Coronary artery (tissue), 2 donors: ENCODE results near the gene ARMC6.

ENCODE experiments used
- DNase-seq: peaks from one replicate; pipeline ENCODE4 v3.0.0-alpha.2; 2017; ENCODE audit warnings: low spot score
- H3K27ac ChIP-seq, 2 donors: fragments of 200-600 bp; sonication (generic); one replicate each; pipeline ENCODE4 v1.5.1; 2016 to 2019
- H3K4me3 ChIP-seq: fragments of 200-600 bp; sonication (generic); 2 replicates; pipeline ENCODE4 v1.5.1; 2016; ENCODE audit warnings: mild to moderate bottlenecking, moderate library complexity
- TF ChIP-seq, protein P1 (sequence below): fragments of 200-600 bp; sonication (generic); IDR thresholded peaks from one replicate; pipeline ENCODE4 v1.5.1; 2019; ENCODE audit warnings: antibody characterized with exemption

Gene ARMC6

DNA sequence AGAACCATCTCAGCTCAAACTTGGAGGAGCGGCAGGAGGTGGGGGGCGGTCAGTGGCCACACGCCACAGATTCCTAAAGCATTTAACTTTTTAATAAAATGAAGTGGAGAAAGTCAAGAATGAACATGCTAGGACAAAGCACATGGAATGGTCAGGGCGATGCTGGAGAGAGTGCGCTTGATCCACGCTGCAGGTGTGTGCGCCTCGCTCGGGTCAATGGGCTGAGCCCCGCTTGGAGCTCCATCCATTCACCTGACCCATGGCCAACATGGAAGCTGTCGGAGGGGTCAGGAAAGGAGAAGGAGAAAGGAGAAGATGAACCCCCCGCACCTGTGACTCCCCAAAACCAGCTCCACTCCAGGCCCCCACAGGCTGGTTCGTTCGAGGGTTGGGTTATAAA is 41.9 kb upstream of the ARMC6 start:
- no peak for DNase-seq
- H3K4me3 ChIP-seq = no peak overlapping the region
- TF ChIP-seq, protein P1, sequence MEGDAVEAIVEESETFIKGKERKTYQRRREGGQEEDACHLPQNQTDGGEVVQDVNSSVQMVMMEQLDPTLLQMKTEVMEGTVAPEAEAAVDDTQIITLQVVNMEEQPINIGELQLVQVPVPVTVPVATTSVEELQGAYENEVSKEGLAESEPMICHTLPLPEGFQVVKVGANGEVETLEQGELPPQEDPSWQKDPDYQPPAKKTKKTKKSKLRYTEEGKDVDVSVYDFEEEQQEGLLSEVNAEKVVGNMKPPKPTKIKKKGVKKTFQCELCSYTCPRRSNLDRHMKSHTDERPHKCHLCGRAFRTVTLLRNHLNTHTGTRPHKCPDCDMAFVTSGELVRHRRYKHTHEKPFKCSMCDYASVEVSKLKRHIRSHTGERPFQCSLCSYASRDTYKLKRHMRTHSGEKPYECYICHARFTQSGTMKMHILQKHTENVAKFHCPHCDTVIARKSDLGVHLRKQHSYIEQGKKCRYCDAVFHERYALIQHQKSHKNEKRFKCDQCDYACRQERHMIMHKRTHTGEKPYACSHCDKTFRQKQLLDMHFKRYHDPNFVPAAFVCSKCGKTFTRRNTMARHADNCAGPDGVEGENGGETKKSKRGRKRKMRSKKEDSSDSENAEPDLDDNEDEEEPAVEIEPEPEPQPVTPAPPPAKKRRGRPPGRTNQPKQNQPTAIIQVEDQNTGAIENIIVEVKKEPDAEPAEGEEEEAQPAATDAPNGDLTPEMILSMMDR = no peak
- no peak overlapping the region for H3K27ac ChIP-seq

DNA sequence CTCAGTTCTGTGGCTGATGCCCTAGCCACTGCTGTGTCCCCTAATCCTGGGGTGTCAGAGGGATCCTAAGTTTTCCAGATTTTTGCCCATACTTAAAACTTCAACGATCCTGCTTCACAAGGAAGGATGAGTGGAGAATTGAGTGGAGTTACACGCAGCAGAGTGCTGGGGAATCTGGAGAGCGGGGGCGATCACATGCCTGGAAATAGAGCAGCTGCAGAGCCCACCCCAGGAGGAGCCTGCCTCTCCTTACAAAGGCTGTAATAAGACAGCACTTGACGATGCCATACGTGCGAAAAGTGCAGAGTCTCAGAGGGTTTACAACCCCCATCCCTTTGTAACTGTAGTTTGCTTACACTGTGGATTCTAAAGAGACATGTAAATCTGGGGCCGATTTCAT is 40.7 kb upstream of the ARMC6 start:
- TF ChIP-seq, protein P1 = no peak
- Histone ChIP-seq H3K27ac (no peak overlapping the region), H3K4me3 (no peak overlapping the region)
- DNase-seq = no peak

DNA sequence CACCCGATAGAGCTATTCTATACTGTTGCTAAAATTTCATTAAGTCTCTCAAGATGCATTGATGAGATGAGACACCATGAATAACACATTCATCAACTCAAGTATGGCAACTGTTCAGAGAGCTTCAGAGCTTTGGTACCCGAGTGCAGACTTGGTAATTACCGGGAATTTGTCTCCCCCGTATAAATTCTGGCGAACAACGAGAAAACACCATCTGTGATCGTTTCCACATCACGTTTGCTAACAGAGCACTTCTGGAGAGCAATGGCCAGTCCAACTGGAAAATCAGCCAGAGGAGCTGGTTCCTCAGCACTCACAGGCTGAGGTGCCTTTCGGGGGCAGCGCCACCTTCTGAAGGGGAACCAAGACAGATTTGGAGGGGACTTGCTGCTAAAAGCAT is 40.3 kb upstream of the ARMC6 start:
- H3K27ac ChIP-seq = no peak overlapping the region
- no peak overlapping the region for H3K4me3 ChIP-seq
- no peak for DNase-seq
- TF ChIP-seq, protein P1 = no peak

DNA sequence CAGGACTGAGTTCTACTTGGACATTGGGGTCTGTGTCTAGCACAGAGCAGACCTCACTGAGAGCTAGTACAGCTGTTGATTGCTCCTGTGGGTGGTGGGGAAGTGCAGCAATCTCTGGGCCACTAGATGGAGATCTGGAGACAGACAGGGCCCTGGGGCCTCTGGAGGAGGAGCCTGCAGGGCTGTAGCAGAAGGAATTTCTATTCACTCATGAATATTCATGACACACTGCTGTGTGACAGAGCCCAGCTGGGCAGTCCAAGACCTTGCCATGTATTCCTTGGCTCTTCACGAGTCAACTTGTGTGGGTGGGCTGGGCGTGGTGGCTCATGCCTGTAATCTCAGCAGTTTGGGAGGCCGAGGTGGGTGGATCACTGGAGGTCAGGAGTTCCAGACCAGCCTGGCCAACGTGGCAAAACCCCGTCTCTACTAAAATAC is 37.6 kb upstream of the ARMC6 start:
- TF ChIP-seq, protein P1 = no peak
- Histone ChIP-seq H3K27ac (no peak overlapping the region), H3K4me3 (no peak overlapping the region)
- DNase-seq = no peak

DNA sequence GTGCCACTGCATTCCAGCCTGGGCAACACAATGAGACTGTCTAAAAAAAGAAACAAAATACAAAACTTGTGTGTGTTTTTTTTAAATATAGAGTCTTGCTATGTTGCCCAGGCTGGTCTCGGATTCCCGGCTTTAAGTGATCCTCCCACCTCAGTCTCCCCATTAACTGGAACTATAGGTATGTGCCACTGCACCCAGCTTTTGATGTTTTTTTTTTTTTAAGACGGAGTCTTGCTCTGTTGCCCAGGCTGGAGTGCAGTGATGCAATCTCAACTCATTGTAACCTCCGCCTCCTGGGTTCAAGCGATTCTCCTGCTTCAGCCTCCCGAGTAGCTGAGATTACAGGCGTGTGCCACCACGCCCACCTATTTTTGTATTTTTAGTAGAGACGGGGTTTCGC is 37.1 kb upstream of the ARMC6 start:
- no peak overlapping the region for H3K27ac ChIP-seq
- DNase-seq = no peak
- TF ChIP-seq, protein P1 = no peak
- H3K4me3 ChIP-seq = no peak overlapping the region

DNA sequence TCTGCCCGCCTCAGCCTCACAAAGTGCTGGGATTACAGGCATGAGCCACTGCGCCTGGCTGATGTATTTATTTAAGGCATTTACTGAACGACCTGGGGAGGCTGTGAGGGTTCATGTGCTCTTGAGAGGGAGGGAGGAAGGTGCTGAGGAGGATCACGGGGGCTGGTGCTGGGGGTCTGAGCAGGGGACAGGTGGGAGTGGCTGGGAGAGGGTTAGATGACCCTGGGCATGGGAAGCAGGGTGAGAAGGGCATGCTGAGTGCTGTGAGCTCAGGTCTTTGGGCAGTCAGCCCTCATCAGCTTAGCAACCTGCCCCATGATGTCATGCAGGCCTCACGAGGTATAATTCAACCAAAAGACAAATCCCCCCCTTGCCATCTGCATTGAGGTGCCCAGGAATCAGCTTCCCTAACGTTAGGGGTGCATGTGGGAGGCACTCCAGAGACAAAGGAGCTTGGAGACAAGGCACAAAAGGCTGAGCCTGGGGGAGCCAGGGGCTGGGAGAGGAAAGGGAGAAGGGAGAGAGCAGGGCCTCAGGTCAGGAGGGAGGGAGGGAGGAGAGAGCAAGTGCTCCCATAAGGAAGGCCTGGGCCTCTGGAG is 36.5 kb upstream of the ARMC6 start:
- no peak overlapping the region for H3K27ac ChIP-seq
- DNase-seq = no peak
- H3K4me3 ChIP-seq = no peak overlapping the region
- TF ChIP-seq, protein P1 = no peak

DNA sequence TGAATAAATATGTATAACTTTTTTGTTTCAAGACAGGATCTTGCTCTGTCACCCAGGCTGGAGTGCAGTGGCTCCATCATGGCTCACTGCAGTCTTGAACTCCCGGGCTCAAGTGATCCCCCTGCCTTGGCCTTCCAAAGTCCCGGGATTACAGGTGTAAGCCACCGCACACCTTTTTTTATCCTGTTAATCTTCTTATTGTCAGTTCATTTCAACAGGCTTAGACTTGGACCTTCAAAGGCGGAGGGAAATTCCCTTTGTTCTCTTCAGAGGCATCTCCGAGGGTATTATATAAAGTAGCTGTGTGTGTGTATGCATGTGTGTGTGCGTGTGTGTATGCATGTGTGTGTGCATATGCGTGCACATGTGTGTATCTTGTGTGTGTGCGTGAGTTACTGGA is 35.1 kb upstream of the ARMC6 start:
- Histone ChIP-seq H3K27ac (no peak overlapping the region), H3K4me3 (no peak overlapping the region)
- TF ChIP-seq, protein P1 = no peak
- DNase-seq = no peak
